ENCODE data around the gene TRMT13. TPM values are rescaled to one million over a fixed set of nuclear protein-coding genes. Genes with fewer than 3 reads are reported as not detected.

TRMT13 gene
- total and polyA plus RNA-seq, 2 donors (not counting 3 experiments of a cell fraction or from before 2014, with no cell fraction given) = 2.9 to 14.1 TPM

Small RNA genes lying within 50 kb of the gene (small RNA-seq; reads per million reads assigned to genes)
- gene AC093019.1 (ENCODE audit: insufficient read depth, insufficient read length, low read depth, low replicate concordance) (not detected), gene RPL23AP90 (ENCODE audit: insufficient read depth, insufficient read length, low read depth, low replicate concordance) (not detected)

Other genes with a start within 250 kb of the TRMT13 start
- gene SLC35A3, start 163.2 kb upstream of the TRMT13 start, total RNA-seq = 19.0 and 20.2 TPM in 2 replicates
- gene SLC35A3, start 163.2 kb upstream of the TRMT13 start, polyA plus RNA-seq = 2.8 and 3.6 TPM in 2 replicates
- gene SASS6, start 233 bp upstream of the TRMT13 start, total RNA-seq = 6.5 and 7.3 TPM in 2 replicates
- gene SASS6, start 233 bp upstream of the TRMT13 start, polyA plus RNA-seq = 0.21 and 0.44 TPM in 2 replicates
- 0.40 and 0.67 TPM in 2 replicates for gene LRRC39, start 45.1 kb downstream of the TRMT13 start, total RNA-seq
- gene LRRC39, start 45.1 kb downstream of the TRMT13 start, polyA plus RNA-seq = 0.46 and 0.65 TPM in 2 replicates
- 7.9 and 9.0 TPM in 2 replicates for gene DBT, start 116.7 kb downstream of the TRMT13 start, total RNA-seq
- 1.3 and 1.6 TPM in 2 replicates for gene DBT, start 116.7 kb downstream of the TRMT13 start, polyA plus RNA-seq
- gene RTCA, start 133.1 kb downstream of the TRMT13 start, total RNA-seq = 44.8 and 46.6 TPM in 2 replicates
- 18.8 and 20.3 TPM in 2 replicates for gene RTCA, start 133.1 kb downstream of the TRMT13 start, polyA plus RNA-seq
- gene CDC14A, start 219.3 kb downstream of the TRMT13 start, total RNA-seq = 13.8 and 13.9 TPM in 2 replicates
- 3.2 and 3.4 TPM in 2 replicates for gene CDC14A, start 219.3 kb downstream of the TRMT13 start, polyA plus RNA-seq